WI38 (cell line): ENCODE results near the gene SLC6A7.
"Not testable (repeated sequence)": the region's sequence is repeated elsewhere in the genome, so short reads cannot be mapped to it uniquely, and the experiment has no call there.

Source experiments
- H3K4me3 ChIP-seq: 2 replicates; pipeline ENCODE4 v1.5.1; 2011; ENCODE audit warnings: low read depth, mild to moderate bottlenecking, control low read depth, low read length
- CTCF ChIP-seq: IDR thresholded peaks from 2 replicates; pipeline ENCODE4 v1.5.1; 2012; ENCODE audit warnings: low read depth, mild to moderate bottlenecking, control low read depth, low read length

Gene SLC6A7

GRCh38 chr5:150227036-150227435, 37.2 kb downstream of the SLC6A7 start:
- TF ChIP-seq CTCF = no peak
- no peak overlapping the region for H3K4me3 ChIP-seq

GRCh38 chr5:150227606-150228273, 37.9 kb downstream of the SLC6A7 start:
- TF ChIP-seq CTCF = no peak
- H3K4me3 ChIP-seq = no peak overlapping the region

- no peak for TF ChIP-seq CTCF
- no peak overlapping the region for H3K4me3 ChIP-seq
Observed at GRCh38 chr5:150229571-150229970, 39.7 kb downstream of the SLC6A7 start.

GRCh38 chr5:150230842-150231241, 41.0 kb downstream of the SLC6A7 start:
- H3K4me3 ChIP-seq = no peak overlapping the region

GRCh38 chr5:150233706-150234105, 43.8 kb downstream of the SLC6A7 start:
- H3K4me3 ChIP-seq = not testable (repeated sequence)

More at GRCh38 chr5:150230842-150231241, 41.0 kb downstream of the SLC6A7 start:
- TF ChIP-seq CTCF = no peak

- no peak for TF ChIP-seq CTCF
- no peak overlapping the region for H3K4me3 ChIP-seq
Observed at GRCh38 chr5:150234576-150235499, 45.0 kb downstream of the SLC6A7 start.

- no peak overlapping the region for H3K4me3 ChIP-seq
- TF ChIP-seq CTCF = no peak
Observed at GRCh38 chr5:150235500-150235854, 45.6 kb downstream of the SLC6A7 start.
